ENCODE data around the gene NID2.

DNA sequence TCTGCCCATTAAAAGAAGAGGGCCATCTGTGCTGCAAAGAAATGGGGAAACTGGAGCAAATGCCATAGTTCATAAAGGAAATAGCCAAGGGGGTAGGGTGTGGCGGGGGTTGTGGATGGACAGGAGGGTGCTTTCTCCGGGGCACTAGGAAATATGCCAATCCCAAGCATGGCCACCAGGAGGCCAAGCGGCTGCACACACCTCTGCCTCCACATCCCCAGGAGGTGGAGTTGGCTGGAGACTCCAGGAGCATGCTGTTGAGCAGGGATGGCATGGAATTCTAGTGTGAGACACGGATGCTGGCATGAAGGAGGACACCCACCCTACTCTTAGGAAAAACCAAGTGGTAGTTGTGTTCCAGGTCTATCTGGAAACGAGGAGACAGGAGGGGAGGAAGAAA, 25.2 kb downstream of the NID2 start:
- no peak for TF ChIP-seq POLR2AphosphoS5 (IDR thresholded peaks at IDR 0.05; ENCODE audit: low read depth, low read length)
- no peak for TF ChIP-seq POLR2A (IDR thresholded peaks at IDR 0.05; ENCODE audit: low read depth, low read length)
- no peak for TF ChIP-seq SPI1 (IDR thresholded peaks at IDR 0.05; ENCODE audit: low read depth, low read length)
- no peak for TF ChIP-seq TAF1 (IDR thresholded peaks at IDR 0.05; ENCODE audit: low read depth, low read length)

All from GM12891 (cell line).